Osteocyte (in vitro differentiated cells): Measurements from ENCODE around the gene ZNF284. TPM values are rescaled to one million over a fixed set of nuclear protein-coding genes. Genes with fewer than 3 reads are reported as not detected.

Source experiments
- DNase-seq: peaks from one replicate; pipeline ENCODE4 v3.0.0; 2021; ENCODE audit warnings: mixed read lengths; ENCODE audit not compliant: unreplicated experiment; ENCODE audit errors: extremely low spot score
- H3K27ac Mint-ChIP-seq: one replicate; pipeline ENCODE4 v1.8.0; 2021; ENCODE audit warnings: mild to moderate bottlenecking, mixed read lengths; ENCODE audit not compliant: unreplicated experiment
- H3K27me3 Mint-ChIP-seq: one replicate; pipeline ENCODE4 v1.8.0; 2021; ENCODE audit warnings: mixed read lengths; ENCODE audit not compliant: unreplicated experiment
- H3K36me3 Mint-ChIP-seq: one replicate; pipeline ENCODE4 v1.8.0; 2021; ENCODE audit warnings: mixed read lengths; ENCODE audit not compliant: unreplicated experiment
- H3K4me1 Mint-ChIP-seq: one replicate; pipeline ENCODE4 v1.8.0; 2021; ENCODE audit warnings: mixed read lengths; ENCODE audit not compliant: unreplicated experiment
- H3K4me3 Mint-ChIP-seq: one replicate; pipeline ENCODE4 v1.8.0; 2021; ENCODE audit warnings: mild to moderate bottlenecking, moderate library complexity, mixed read lengths; ENCODE audit not compliant: unreplicated experiment
- H3K9me3 Mint-ChIP-seq: one replicate; pipeline ENCODE4 v1.8.0; 2021; ENCODE audit warnings: mixed read lengths; ENCODE audit not compliant: unreplicated experiment
- CTCF ChIP-seq: fragments of 200-600 bp; sonication (generic); IDR thresholded peaks from 2 replicates; pipeline ENCODE4 v1.5.0; 2021; ENCODE audit warnings: antibody characterized with exemption, mild to moderate bottlenecking, moderate library complexity
- long read RNA-seq: library from polyadenylated mRNA; unstranded; transcript quantifications from one replicate; pipeline ENCODE4 v2.0.0, GENCODE V29; 2021
- total RNA-seq: library from RNA; stranded (reverse); gene quantifications from 2 replicates; pipeline ENCODE4 v1.2.1, GENCODE V29; 2021

The ZNF284 gene
- total RNA-seq, result 3.8 and 4.9 TPM in 2 replicates
- long read RNA-seq, full-length matches to known transcripts, result 3 of 6 reads
- long read RNA-seq, partial matches to known transcripts, result 2 of 6 reads
- long read RNA-seq, other reads (novel, unspliced or antisense), result 1 of 6 reads

GRCh38 chr19:44071824-44072542 lies at the start of gene ZNF284:
ZNF284 (plus strand) TSS chr19:44072159; CDS start chr19:44076390, 4,231 bp downstream.
- DNase-seq, result peak; percentile 92
- Mint-ChIP-seq H3K4me1 (peaks cover 20% of the 10 kb centered on the region), H3K27me3 (no peaks in the 10 kb centered on the region), H3K9me3 (peaks cover 34% of the 10 kb centered on the region), H3K4me3 (peak within 1 kb of the TSS; percentile 93), H3K27ac (peak within 1 kb of the TSS; percentile 88), H3K36me3 (peaks cover 33% of the 10 kb centered on the region)
- no peak for TF ChIP-seq CTCF

GRCh38 chr19:44024900-44025216 lies 47.1 kb upstream of the ZNF284 start:
- Mint-ChIP-seq H3K27ac (peak overlapping the region; percentile 97), H3K4me1 (peaks cover 17% of the 10 kb centered on the region), H3K4me3 (peak overlapping the region; percentile 97), H3K36me3 (peaks cover 38% of the 10 kb centered on the region), H3K9me3 (peaks cover 42% of the 10 kb centered on the region), H3K27me3 (peaks cover 19% of the 10 kb centered on the region)
- DNase-seq, result no peak
- no peak for TF ChIP-seq CTCF

- peaks cover 43% of the 10 kb centered on the region for H3K36me3 Mint-ChIP-seq
- peak within 1 kb of the TSS; percentile 97 for H3K27ac Mint-ChIP-seq
- peaks cover 15% of the 10 kb centered on the region for H3K27me3 Mint-ChIP-seq
- DNase-seq, result peak; percentile 89
- H3K9me3 Mint-ChIP-seq, result peaks cover 42% of the 10 kb centered on the region
- no peak for TF ChIP-seq CTCF
- peak within 1 kb of the TSS; percentile 97 for H3K4me3 Mint-ChIP-seq
- peaks cover 17% of the 10 kb centered on the region for H3K4me1 Mint-ChIP-seq
These were observed 46.6 kb upstream of the ZNF284 start, which contains the start of gene ZNF222 for GRCh38 chr19:44025217-44025936. ZNF222 (plus strand) TSS chr19:44025379; CDS start chr19:44025437, 58 bp downstream.

GRCh38 chr19:44026622-44027021 lies 45.3 kb upstream of the ZNF284 start:
- Mint-ChIP-seq H3K4me1 (peaks cover 17% of the 10 kb centered on the region), H3K36me3 (peaks cover 54% of the 10 kb centered on the region), H3K4me3 (no peak overlapping the region), H3K27me3 (peaks cover 6% of the 10 kb centered on the region), H3K27ac (no peak overlapping the region), H3K9me3 (peaks cover 47% of the 10 kb centered on the region)
- TF ChIP-seq CTCF, result no peak
- no peak for DNase-seq
